GM04503 (cell line): Measurements from ENCODE around the gene CFAP45.

Experiments
- DNase-seq: peaks from one replicate; pipeline ENCODE4 v3.0.0-alpha.2; 2012; ENCODE audit warnings: low read depth

CFAP45 gene

DNA sequence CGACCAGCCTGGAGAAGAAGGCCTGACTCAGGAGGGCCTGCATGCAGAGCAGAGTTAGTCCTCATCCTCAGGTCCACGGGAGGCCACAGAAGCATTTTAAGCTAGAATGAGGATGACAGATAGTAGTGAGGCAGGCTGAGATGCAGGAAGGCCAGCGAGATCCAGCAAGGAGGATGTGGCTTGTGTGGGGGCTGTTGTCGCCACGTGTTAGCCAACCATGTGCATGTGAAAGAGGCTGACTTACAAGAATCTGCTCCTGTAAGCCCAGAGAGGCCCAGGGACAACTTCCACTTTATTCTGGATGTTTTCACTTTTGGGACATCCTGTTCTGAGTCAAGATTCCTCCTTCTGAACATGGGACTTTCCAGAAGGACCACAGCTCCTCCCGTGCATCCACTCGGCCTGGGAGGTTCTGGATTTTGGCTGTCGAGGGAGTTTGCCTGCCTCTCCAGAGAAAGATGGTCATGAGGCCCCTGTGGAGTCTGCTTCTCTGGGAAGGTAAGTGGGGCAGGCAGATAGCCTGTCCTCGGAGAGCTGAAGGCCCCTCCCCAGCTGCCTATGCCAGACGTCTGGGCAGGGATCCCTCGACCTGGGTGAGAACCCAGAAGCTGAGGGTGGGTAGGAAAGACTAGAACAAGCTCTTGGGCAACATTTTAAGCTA lies 73.4 kb downstream of the CFAP45 start, which contains the start of gene SLAMF8:
Gene SLAMF8 (plus strand): TSS at position 433 of the 661 bp plus-strand sequence. CDS start 26 bp downstream, at position 459.
- no peak for DNase-seq

DNA sequence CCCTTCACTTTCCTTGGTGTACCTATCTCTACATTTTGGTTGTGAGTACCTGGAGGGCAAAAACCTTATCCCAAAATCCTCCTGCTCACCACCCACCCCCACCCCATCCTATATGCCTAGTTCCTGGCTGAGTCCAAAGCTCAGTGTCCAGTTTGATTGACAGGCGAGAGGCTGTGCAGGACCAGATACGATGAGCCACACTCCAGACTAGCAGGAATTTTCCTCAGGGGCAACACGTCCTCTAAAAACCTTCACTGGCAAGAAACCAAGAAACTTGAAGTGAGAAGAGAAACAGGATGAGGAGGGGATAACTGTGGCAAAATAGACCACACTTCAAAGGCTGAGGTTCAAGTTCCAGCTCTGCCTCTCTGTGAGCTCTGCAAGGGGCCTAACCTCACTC lies 74.4 kb downstream of the CFAP45 start:
- no peak for DNase-seq

DNA sequence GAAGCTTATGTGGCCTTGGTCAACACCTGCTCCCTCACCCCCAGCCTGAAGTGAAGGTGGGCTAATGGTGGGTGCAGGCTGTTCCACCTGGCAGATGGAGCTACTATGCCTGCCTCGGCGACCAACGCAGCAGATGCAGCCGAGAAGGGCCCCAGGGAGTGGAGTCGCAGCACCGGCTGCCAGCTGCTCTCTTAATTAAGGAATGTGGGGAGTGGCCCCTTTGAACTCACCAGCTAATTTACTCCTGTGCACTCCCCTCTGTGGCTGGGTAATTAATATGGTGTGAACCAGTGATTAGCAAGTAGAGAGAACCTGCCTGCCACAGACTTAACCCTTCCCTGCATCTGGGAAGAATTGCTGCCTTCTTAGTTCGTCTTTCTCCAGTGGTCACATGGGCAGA lies 76.6 kb downstream of the CFAP45 start:
- DNase-seq: no peak
